GM18508 (cell line): ENCODE measurements around the gene VEPH1.

Experiments
- ATAC-seq: cut with Tn5 transposase; IDR thresholded peaks from one replicate; pipeline ENCODE4 v1.9.1; 2021; ENCODE audit warnings: moderate number of reproducible peaks; ENCODE audit not compliant: insufficient read depth, unreplicated experiment

The VEPH1 gene

DNA sequence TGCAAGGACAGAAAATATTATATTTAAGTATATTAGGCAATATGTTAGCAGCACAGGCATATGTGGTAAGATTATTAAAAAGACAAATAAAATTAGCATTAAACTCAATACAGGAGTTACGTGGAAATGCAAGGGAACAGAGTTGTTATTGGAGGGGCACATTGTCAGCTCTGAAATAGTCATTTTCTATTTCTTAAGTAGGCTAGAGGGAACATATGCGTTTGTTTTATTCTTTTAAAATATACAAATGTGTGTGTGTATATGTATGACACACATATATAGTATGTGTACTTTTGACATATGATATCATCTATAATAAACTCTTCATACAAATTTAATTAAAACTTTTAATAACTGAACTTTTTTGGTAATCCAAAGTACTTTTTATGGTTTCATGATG is 22.8 kb upstream of the VEPH1 start:
- ATAC-seq: no peak

DNA sequence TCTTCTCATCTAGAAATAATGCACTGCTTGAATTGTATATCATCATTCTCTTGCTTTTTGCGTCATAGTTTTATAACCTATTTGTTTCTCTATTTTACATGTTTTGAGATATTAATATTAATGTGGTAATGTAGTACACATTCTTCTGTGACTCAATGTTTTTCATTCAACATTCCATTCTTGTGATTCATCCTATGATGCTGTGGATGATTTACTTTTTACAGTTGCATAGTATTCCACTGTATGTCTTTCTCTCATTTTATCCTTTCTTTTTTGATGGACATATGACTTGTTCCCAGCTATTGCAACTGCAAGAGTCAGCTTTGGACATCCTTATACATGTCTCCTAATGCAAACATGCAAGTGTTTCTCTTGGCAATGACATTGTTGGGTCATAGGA is 20.6 kb upstream of the VEPH1 start:
- ATAC-seq: no peak

DNA sequence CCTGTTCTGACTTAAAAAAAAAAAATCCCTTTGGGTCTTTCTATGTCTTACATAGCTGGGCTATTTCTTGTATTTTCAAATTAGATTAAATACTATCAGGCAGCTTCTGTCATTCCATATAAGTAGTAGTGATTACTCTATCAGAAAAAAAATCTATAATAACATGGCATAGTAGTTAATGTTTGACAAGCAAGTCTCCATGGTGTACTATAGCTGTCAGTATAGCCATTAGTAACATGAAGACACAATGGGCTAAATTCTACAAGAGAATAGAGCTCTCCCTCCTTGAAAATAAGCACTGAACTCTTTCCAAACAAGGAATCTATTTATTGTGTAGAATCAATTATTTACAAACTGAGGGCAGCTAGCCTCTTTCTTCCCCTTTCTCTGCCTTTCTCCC is 19.4 kb upstream of the VEPH1 start:
- ATAC-seq: no peak

DNA sequence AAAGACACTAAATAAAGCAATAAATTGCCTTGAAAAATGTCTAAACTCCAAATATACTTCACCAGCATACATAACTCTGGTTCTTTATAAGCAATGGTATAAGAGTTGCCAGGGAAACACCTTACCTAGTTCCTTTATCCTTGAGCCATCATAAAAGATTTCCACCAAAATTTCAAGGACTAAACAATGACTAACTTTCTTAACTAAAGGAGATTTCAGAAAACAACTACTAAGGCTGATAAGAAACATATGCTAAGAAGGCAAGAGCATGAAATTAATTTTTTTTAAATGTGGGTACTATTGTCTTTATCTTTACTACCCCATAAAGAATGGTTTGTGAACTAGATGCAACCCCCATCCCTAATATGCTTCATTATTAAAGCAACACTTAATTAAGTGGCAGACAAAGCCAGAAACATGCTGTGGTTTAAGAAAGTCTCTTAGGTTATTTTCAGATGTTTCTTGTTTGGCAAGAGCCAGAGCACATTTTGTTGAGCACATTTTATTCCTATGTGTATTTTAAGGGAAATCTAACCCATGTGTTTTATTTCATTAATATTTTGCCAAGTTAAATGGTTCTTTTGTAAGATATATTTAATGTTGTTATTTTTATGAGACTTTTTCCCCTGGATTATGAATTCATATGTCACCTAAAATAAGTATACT is 17.4 kb upstream of the VEPH1 start:
- no peak for ATAC-seq

DNA sequence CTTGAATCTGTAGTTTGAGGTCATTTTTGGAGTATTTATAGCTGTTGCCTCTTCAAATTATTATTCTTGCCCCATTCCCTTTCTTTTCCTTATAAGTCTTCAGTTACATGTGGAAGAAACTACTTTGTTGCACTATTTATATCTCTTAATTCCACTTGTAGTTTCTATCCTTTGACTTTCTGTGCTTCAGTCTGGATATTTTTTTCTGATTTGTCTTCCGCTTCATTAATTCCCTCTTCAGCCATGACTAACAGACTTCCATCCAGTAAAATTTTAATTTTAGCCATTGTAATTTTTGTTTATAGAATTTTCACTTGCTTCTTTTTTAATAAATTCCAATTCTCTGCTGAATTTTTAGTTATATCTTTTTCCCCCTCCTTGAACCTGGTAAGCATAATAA is 15.7 kb upstream of the VEPH1 start:
- no peak for ATAC-seq

DNA sequence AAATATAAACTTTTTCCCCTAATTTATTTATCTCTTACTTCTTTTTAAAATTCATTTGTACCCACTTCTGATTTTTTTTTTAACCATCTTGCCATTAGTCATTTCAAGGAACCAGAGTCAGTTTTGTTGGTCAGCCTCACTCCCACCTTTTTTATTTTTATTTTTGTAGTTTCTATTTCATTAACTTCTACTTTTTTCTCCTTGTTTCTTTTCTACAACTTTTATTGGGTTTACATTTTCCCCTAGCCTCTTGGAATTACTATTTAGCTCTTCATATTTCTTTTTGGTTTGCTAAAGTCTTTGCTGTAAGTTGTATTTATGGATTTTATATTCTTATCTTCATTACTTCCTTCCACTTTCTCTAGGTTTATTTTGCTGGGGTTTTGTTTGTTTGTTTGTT is 13.7 kb upstream of the VEPH1 start:
- no peak for ATAC-seq

DNA sequence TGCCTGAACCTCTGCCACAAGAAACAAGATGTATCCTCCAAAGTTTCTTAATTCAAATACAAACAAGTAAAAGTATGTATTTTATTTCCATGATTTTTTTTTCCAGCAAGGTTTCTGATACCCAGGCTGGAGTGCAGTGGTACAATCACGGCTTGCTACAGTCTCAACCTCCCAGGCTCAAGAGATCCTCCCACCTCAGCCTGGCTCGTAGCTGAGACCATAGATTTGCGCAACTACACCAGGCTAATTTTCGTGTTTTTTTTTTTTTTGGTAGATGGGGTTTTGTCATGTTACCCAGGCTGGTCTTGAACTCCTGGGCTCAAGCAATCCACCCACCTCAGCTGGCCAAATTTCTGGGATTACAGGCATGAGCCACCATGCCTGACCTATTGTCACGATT is 12.2 kb upstream of the VEPH1 start:
- ATAC-seq: no peak

DNA sequence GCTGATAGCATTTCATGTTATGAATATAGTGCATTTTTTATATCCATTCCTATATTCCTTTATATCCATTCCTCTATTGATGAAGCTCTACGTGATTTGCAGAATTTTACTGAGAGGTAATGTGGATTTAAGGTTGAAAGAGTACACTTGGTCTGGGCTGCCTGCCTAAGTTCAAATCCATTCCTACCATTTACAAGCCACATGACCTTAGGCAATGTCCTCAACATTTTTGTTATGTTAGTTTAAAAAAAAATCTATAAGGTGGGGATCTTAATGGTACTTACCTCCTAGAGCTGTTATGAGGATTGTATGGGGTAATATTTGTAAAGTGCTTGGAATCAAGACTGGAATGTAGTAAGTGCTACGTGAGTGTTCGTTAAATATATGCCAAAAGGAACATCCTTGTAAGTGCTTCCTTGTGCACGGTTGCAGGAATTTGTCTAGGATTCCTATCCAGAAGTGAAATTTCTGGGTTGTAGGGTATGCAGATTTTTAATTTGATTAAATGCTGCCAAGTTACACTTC is 11.2 kb upstream of the VEPH1 start:
- ATAC-seq: no peak

DNA sequence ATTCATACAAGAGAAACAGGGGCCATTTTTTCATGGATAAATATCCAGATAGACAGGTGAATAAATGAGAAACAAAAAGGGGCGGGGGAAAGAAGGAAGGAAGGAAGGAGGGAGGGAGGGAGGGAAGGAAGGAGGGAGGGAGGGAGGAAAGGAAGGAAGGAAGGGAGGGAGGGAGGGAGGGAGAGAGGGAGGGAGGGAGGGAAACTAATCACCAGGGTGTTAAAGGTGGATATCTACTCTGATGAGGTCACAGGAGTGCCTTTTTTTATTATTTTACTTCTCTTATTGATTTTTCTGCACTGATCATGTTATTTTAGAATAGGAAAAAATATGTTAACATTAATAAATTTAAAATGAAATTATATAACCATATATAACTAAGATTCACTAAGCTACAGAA is 10.4 kb upstream of the VEPH1 start:
- no peak for ATAC-seq

DNA sequence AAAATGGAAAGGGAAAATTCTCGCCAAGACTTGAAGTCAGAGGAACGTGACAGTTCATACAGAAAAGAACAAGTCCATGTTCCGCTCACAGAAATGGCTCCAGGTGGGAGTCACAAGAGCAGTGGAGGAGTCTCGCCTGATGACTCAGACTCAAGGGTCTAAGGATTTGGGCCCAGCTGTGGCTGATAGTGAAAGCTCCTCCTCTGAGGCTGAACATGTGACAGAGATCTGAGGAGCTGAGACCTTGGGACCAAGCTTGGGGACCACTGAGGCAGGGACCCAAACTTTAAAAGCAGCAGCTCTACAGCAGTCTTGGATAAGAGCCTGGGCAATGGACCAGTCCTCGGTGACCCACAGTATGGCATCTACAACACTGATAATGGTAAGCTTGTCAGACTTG is 9.3 kb upstream of the VEPH1 start:
- ATAC-seq: no peak

DNA sequence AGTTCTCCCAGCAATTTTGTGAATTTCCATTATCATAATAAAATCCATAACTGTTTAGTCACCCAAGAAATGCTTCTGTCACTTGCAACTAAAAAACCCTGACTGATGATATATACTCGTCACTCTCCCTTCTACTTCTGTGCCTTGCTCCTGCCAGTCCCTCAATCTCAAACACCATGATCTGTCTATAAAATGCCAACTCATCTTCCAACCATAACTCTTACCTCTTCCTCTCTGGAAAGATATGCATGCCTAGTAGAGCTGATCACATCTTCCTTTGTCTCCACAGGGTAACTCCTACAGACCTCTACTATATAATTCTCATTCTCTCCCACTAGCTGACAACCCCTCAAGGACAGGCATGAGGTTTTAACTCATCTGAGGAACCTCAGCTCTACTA is 5.2 kb upstream of the VEPH1 start:
- ATAC-seq: no peak

DNA sequence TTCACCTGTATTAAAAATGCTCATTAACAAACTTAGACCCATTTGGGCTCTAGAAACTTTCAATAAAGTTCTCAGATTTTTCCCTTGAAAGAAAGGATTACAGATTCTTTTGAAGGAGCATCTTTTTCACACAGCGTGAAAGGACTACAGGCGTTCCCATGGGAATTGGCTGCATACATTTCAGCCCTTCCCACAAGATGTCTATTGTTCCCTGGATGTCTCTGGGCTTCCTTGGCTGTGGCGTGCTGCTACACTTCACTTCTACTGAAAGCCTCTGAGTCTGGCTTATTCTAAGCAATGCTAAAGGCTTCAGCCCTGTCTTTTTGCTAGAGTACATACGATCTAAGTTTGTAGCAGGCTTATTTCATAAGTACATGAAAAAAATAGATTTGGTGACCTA is 1.4 kb downstream of the VEPH1 start:
- ATAC-seq: no peak

DNA sequence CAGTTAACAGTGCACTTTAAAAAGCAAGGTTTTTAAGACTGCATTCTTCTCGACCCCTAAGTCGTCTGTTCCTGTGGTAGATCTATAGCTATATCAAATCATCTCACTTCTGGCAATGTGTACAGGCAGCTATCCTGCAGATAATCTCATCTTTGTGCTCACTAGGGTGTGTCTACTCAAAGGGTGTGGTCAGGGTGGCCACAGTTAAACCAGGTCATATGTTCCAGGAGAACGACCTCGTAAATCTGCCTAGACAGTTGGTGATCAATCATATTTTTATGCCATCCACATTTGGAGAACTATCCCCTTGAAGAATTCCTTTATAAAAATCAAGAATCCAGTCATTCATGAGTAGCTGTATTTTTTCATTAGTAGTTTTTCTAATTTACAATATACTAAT is 3.0 kb downstream of the VEPH1 start:
- no peak for ATAC-seq

DNA sequence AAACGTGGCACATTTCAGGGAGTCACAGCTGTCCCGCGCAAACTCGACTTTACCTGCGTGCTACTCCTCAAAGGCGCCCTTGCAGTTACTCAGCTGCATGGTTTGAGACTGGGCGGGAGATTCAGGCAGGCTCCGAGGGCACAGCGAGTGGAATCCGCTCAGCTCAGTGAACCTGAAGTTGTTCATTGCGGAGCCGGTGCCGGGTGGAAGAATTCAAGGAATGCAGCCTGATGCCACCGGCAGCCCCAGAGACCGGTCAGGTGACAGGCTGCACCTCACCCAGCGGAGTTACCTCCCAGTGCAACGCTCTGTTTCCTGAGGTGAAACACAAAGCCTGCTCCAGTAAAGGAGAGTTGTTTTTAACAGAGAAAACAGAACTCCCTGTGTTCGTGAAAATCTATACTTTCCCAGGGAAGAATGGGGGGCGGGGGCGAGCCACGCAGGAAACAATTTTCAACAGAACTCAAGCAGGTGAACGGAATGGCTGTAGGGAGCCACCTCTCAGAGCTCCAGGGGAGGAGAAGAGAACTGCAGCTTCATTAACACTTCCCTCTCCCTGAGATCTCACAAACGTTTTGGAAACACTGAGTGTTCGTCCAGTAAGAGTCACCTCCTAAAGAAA is 3.8 kb downstream of the VEPH1 start:
- ATAC-seq: no peak

DNA sequence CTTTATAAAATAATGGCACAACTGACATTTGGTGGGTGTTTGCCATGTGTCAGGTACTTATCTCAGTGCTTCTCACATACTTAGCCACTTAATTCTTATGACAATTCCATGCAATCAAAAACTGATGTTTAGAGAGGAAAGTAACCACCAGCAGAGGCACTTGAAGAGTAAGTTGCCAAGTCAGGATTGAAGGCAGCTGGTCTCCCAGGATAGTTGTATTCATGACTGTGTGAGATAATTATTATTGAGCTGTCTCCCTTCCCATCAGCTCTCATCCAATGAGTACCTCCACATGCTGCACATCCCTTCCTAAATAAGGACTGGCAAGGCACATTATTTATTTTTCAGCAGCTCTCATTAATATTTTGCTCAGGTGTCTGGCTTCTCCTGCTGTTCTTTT is 4.8 kb downstream of the VEPH1 start:
- ATAC-seq: no peak

DNA sequence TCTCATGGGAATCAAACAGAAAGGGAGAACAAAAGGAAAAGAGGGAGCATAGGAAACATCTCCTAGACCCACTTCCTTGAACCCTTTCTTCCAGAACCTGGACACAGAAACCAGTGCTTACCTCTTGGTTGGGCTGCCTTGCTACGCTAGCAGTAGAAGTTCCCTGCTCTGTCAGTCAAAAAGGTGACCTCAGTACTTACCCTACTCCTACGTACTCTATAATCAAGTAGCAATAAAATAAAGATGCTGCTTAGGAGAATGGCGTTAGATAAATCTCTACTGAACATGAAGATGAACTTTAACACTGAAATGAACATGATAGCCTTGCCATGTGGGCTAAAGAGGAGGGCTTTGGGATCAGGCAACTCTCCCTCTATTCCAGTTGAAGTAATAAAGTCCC is 7.4 kb downstream of the VEPH1 start:
- no peak for ATAC-seq

DNA sequence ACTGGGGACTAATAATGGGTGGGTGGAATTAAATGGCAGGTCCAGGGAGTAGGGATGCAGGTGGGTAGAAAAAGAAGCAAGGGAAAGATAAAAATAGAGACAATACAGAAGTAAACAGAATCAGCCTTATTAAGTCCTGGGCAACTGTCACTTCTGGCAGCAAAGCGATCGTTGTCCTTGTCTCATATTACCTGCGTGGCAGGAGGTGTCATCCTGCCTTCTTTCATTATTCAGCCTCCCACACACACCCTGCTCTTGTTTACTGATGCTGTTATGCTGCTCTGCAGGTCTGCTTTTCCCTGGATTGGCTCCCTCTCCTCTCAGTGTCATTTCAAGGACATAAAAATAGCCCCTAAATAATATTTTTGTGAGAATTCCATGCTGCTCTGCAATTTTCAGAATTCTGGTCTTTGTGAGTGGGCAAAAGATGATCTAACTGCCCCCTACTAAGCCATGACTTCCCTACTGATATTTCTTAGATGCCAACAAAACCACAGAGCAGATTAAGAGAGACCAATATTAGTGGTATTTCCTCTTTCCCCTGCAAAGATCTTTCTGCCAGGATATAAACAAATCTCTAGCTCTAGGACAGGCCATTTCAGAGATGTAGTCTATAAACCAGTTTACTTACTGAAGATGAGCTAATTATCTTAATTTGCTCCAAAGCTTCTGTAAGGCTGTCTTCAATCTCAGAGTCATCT is 8.5 kb downstream of the VEPH1 start:
- no peak for ATAC-seq

DNA sequence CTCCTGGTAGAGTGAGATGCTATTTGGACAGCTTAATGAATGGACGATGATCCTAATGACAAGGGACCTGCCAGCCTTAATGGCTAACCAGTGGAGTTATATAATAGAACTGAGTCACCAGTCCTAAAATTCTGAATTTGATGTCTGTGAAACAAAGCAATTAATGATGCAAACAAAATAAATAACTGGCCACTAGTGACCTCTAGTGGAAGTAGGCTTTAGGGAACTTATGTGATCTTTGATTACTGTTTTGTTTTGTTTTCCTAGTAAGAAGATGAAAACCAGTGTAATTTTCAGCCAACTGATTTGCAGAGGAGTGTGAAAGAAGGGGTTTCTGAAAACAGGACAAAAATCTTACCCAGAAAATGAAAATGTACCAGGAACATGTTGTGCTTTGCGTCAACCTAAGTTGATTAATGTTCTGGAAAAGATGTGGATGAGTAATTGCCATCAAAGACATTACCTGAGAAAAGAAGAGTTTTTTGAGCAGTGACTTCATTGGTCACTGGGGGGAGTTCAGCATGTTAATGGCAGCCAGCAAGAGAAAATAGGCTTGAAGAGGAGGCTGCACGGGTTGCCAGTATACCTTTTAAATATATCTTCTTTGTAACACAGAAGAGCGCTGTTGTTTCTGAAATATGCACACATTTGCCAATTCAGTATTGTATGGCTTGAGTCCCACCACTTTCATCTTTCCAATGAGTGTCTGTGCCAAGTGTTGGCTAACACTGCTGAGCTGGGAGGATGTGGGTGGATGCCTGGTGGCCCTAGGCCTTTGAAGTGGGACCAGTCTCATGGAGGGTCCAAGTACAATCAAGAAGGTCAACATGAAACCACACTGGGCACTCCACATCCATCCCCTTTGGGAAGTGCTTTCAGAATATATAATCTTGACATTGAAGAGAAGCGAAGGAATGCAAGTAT is 9.3 kb downstream of the VEPH1 start:
- ATAC-seq: no peak

DNA sequence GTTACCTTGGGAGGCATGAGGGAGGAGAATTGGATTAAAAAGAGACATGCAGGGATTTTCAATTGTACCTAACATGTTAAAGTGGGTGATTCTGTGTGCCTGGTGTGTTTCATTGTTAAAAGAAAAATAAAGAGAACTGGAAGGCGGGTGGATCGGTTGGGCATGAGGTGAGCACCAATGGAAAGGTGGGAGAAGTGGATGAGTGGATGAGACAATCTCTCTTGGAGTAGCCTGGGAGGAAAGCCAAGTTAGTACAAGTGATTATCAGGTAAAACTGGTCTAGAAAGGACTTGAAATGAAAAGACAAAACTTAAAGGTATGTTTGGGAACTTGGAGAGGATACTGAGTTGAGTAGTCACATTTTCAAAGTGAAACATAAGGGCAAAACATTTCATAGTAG is 12.1 kb downstream of the VEPH1 start:
- no peak for ATAC-seq

DNA sequence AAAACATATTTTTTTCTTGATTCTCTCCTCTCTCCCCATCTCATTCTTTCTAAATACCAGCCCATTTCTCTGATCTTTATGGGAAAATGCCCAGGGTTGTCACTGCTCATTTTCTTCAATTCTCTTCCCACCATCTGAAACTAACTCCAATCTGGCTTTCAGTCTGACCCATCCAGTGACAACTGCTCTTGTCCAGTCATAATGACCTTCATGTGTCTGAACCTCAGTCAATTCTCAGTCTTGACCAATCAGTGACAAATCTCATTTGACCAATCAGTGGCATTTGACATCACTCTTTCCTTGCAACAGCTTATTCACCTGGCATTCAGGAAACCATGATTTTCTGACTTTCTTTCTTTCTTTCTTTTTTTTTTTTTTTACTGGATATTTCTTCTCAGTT is 15.1 kb downstream of the VEPH1 start:
- no peak for ATAC-seq

DNA sequence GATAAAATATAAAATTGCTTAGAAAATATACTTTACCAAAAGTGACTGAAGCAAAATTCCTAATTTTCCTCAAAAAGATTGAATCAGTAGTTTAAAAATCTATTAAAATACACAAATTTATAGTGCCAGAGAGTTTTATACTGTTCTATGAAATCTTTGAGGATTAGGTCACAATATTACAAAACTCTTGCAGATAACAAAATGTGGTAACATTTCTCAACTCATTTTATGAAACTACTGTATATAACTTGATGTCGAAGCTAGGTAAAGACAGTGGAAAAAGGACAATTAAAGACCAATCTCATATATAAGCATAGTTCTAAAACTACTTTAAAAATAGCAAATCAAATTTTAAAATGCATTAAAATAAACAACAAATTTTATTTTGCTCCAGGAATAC is 15.9 kb downstream of the VEPH1 start:
- no peak for ATAC-seq
